Tibial nerve (tissue), 4 donors: ENCODE measurements around the gene EPHA6. TPM values are rescaled to one million over a fixed set of nuclear protein-coding genes. Genes with fewer than 3 reads are reported as not detected.

Source experiments
- DNase-seq, 2 donors: peaks; one replicate each; pipeline ENCODE4 v3.0.0-alpha.2; 2019; ENCODE audit warnings: low spot score in 2 of 2
- H3K27ac ChIP-seq, 4 donors: fragments of 200-600 bp; sonication (generic) in 3 of 4; one replicate each; pipeline ENCODE4 v1.5.1; 2017 to 2019; ENCODE audit warnings: mild to moderate bottlenecking in 1 of 4
- H3K27me3 ChIP-seq, 2 donors: fragments of 200-600 bp; sonication (generic) in 1 of 2; one replicate each; pipeline versions ENCODE4 v1.5.1 to v1.6.0; 2017 to 2019
- H3K36me3 ChIP-seq, 3 donors: fragments of 200-600 bp; sonication (generic); one replicate each; pipeline ENCODE4 v1.5.1; 2018 to 2019
- H3K4me1 ChIP-seq, 4 donors: fragments of 200-600 bp; sonication (generic) in 3 of 4; one replicate each; pipeline ENCODE4 v1.5.1; 2017 to 2019
- H3K4me3 ChIP-seq, 4 donors: fragments of 200-600 bp; sonication (generic) in 3 of 4; one replicate each; pipeline ENCODE4 v1.5.1; 2017 to 2019; ENCODE audit warnings: mild to moderate bottlenecking in 1 of 4, moderate library complexity in 1 of 4
- H3K9me3 ChIP-seq, 4 donors: fragments of 200-600 bp; sonication (generic) in 3 of 4; one replicate each; pipeline ENCODE4 v1.5.1; 2017 to 2019
- CTCF ChIP-seq, 5 experiments: fragments of 200-600 bp in 3 of 5; fragments of 450-650 bp in 2 of 5; sonication (generic) in 3 of 5; IDR thresholded peaks; one replicate each; pipeline ENCODE4 v1.5.1; 2016 to 2019; ENCODE audit warnings: antibody characterized with exemption in 5 of 5, mild to moderate bottlenecking in 3 of 5, moderate library complexity in 2 of 5
- EP300 ChIP-seq, 2 donors: sonication (generic); formaldehyde crosslinking; IDR thresholded peaks; one replicate each; pipeline ENCODE4 v1.6.1; 2017; ENCODE audit warnings: antibody characterized with exemption in 2 of 2, mild to moderate bottlenecking in 1 of 2
- POLR2A ChIP-seq, 2 donors: fragments of 450-650 bp; IDR thresholded peaks; one replicate each; pipeline ENCODE4 v1.6.1; 2017; ENCODE audit warnings: antibody characterized with exemption in 2 of 2, mild to moderate bottlenecking in 2 of 2, moderate library complexity in 2 of 2
- WGBS, 2 donors: methylation state at CpG; one replicate each; pipeline ENCODE4 v1.1.5; 2018; 5-methylcytosine and 5-hydroxymethylcytosine counted together
- total RNA-seq, 4 donors: library from RNA; depleted of rRNA; stranded (reverse); fragments of >200 nt; gene quantifications; one replicate each; pipeline ENCODE4 v1.1.0, GENCODE V29; 2016

Gene EPHA6
- total RNA-seq, 4 donors from 2014 or later = 0.30 to 1.3 (median 0.61) TPM

DNA sequence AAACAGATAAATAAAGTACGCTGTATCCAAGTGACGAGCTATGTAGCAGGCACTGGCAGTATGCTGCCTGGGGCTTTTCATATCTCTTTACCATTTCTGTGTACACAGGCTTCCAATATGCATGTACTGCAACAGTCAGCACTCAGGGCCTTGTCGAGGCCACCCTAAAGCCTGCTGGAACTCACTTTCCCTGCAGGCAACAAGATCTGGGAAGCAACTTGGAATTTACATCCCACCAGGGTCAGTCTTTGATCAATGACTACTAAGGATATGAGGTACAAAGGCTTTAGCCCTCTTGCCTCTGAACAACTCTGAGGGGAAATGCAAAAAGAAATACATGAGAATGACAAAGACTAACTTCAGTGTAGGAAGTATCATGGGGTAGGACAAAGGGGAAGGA, 848.4 kb downstream of the EPHA6 start:
- no peak overlapping the region for H3K27ac ChIP-seq
- no peaks in the 10 kb centered on the region for H3K27me3 ChIP-seq
- H3K4me3 ChIP-seq = no peak overlapping the region
- H3K36me3 ChIP-seq = no peaks in the 10 kb centered on the region
- no peaks in the 10 kb centered on the region for H3K4me1 ChIP-seq
- TF ChIP-seq EP300 (IDR thresholded peaks at IDR 0.05) = no peak
- no peak for TF ChIP-seq POLR2A (IDR thresholded peaks at IDR 0.05)
- TF ChIP-seq CTCF (IDR thresholded peaks at IDR 0.05) = no peak
- 62 to 64% methylated on average over 3 of the region's 3 CpGs for WGBS, 2 donors
- no peaks in the 10 kb centered on the region for H3K9me3 ChIP-seq
- DNase-seq = no peak

DNA sequence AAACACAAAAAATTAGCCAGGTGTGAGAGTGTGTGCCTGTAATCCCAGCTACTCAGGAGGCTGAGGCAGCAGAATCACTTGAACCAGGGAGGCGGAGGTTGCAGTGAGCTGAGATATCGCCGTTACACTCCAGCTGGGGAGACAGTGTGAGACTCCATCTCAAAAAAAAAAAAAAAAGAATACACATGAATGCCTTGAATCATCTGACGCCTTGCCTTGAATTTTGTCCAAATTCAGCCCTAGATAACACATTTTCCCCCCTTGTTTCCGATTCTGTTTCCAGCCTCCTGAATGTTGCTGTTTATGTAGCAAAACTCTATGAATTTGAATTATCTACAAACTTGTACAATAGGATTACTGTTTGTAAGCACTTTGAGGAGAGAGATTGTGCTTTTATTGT, 851.5 kb downstream of the EPHA6 start:
- DNase-seq = no peak
- no peaks in the 10 kb centered on the region for H3K9me3 ChIP-seq
- no peak overlapping the region for H3K4me3 ChIP-seq
- H3K36me3 ChIP-seq = no peaks in the 10 kb centered on the region
- H3K4me1 ChIP-seq = no peaks in the 10 kb centered on the region
- 73 to 78% methylated on average over 5 of the region's 5 CpGs for WGBS, 2 donors
- no peak overlapping the region for H3K27ac ChIP-seq
- TF ChIP-seq EP300 (IDR thresholded peaks at IDR 0.05) (no peak), POLR2A (IDR thresholded peaks at IDR 0.05) (no peak), CTCF (IDR thresholded peaks at IDR 0.05) (no peak)
- no peaks in the 10 kb centered on the region for H3K27me3 ChIP-seq

- TF ChIP-seq POLR2A (IDR thresholded peaks at IDR 0.05) = no peak
- TF ChIP-seq EP300 (IDR thresholded peaks at IDR 0.05) = no peak
- TF ChIP-seq CTCF (IDR thresholded peaks at IDR 0.05) = no peak
- no peaks in the 10 kb centered on the region for H3K4me1 ChIP-seq
- no peak for DNase-seq
These were observed 856.6 kb downstream of the EPHA6 start for GRCh38 chr3:97670952-97671351.

GRCh38 chr3:97673357-97673997, 859.1 kb downstream of the EPHA6 start:
- no peaks in the 10 kb centered on the region for H3K4me1 ChIP-seq
- no peaks in the 10 kb centered on the region for H3K36me3 ChIP-seq
- no peak for DNase-seq
- no peaks in the 10 kb centered on the region for H3K27me3 ChIP-seq
- no peak overlapping the region for H3K4me3 ChIP-seq
- no peaks in the 10 kb centered on the region for H3K9me3 ChIP-seq
- WGBS, 2 donors = 95 to 100% methylated on average over 3 of the region's 3 CpGs
- H3K27ac ChIP-seq = no peak overlapping the region
- TF ChIP-seq EP300 (IDR thresholded peaks at IDR 0.05) = no peak
- TF ChIP-seq CTCF (IDR thresholded peaks at IDR 0.05) = no peak
- no peak for TF ChIP-seq POLR2A (IDR thresholded peaks at IDR 0.05)

More at GRCh38 chr3:97670952-97671351, 856.6 kb downstream of the EPHA6 start:
- Histone ChIP-seq H3K27me3 (no peaks in the 10 kb centered on the region), H3K9me3 (no peaks in the 10 kb centered on the region), H3K27ac (no peak overlapping the region), H3K4me3 (no peak overlapping the region), H3K36me3 (no peaks in the 10 kb centered on the region)
- WGBS, 2 donors = 90 to 91% methylated on average over 4 of the region's 4 CpGs

GRCh38 chr3:97674461-97674860, 860.1 kb downstream of the EPHA6 start:
- WGBS, 2 donors = 60 to 66% methylated on average over 2 of the region's 2 CpGs
- no peaks in the 10 kb centered on the region for H3K27me3 ChIP-seq
- no peak for TF ChIP-seq CTCF (IDR thresholded peaks at IDR 0.05)
- TF ChIP-seq POLR2A (IDR thresholded peaks at IDR 0.05) = no peak
- TF ChIP-seq EP300 (IDR thresholded peaks at IDR 0.05) = no peak
- no peaks in the 10 kb centered on the region for H3K4me1 ChIP-seq
- H3K27ac ChIP-seq = no peak overlapping the region
- H3K36me3 ChIP-seq = no peaks in the 10 kb centered on the region
- no peak overlapping the region for H3K4me3 ChIP-seq
- DNase-seq = no peak
- H3K9me3 ChIP-seq = no peaks in the 10 kb centered on the region
